Astrocyte (in vitro differentiated cells and primary cell): ENCODE data around the gene LYRM2. TPM values are rescaled to one million over a fixed set of nuclear protein-coding genes. Genes with fewer than 3 reads are reported as not detected.

Source experiments
- DNase-seq: peaks from one replicate; pipeline ENCODE4 v3.0.0-alpha.2; 2010; ENCODE audit warnings: low read depth
- FAIRE-seq: peaks from 2 replicates; lab custom pipeline; 2011; peaks lifted over from hg19 to GRCh38; lab: Jason Lieb, UNC
- H2AFZ ChIP-seq: 2 replicates; pipeline ENCODE4 v1.6.0; 2012; ENCODE audit warnings: low read depth, low read length, inconsistent platforms
- H3K27ac ChIP-seq: 2 replicates; pipeline ENCODE4 v1.5.1; 2011; ENCODE audit warnings: low read depth, low read length, inconsistent platforms
- H3K27me3 ChIP-seq: 2 replicates; pipeline ENCODE4 v1.6.0; 2011; ENCODE audit warnings: low read length, inconsistent platforms; ENCODE audit not compliant: insufficient read depth
- H3K36me3 ChIP-seq: 2 replicates; pipeline ENCODE4 v1.5.1; 2011; ENCODE audit warnings: low read length, inconsistent platforms; ENCODE audit not compliant: insufficient read depth
- H3K4me1 ChIP-seq: 2 replicates; pipeline ENCODE4 v1.5.1; 2011; ENCODE audit warnings: low read length, inconsistent platforms; ENCODE audit not compliant: insufficient read depth
- H3K4me2 ChIP-seq: 2 replicates; pipeline ENCODE4 v1.6.0; 2012; ENCODE audit warnings: low read length, inconsistent platforms
- H3K4me3 ChIP-seq: 2 replicates; pipeline ENCODE4 v1.5.1; 2011; ENCODE audit warnings: low read depth, mild to moderate bottlenecking, low read length, inconsistent platforms; ENCODE audit not compliant: insufficient read depth
- H3K79me2 ChIP-seq: 2 replicates; pipeline ENCODE4 v1.6.0; 2012; ENCODE audit warnings: mild to moderate bottlenecking, low read length, inconsistent platforms; ENCODE audit not compliant: insufficient read depth
- H3K9ac ChIP-seq: 2 replicates; pipeline ENCODE4 v1.6.0; 2012; ENCODE audit warnings: mild to moderate bottlenecking, low read length, inconsistent platforms
- H3K9me3 ChIP-seq: 2 replicates; pipeline ENCODE4 v1.5.1; 2012; ENCODE audit warnings: low read depth, mild to moderate bottlenecking, low read length, inconsistent platforms; ENCODE audit not compliant: insufficient read depth
- H4K20me1 ChIP-seq: 2 replicates; pipeline ENCODE4 v1.6.0; 2012; ENCODE audit warnings: low read length, inconsistent platforms; ENCODE audit not compliant: insufficient read depth
- H3K27ac Mint-ChIP-seq: one replicate; pipeline ENCODE4 v1.8.0; 2021; ENCODE audit warnings: mild to moderate bottlenecking, mixed read lengths; ENCODE audit not compliant: unreplicated experiment
- H3K27me3 Mint-ChIP-seq: one replicate; pipeline ENCODE4 v1.8.0; 2021; ENCODE audit warnings: low read depth, mixed read lengths; ENCODE audit not compliant: unreplicated experiment
- H3K36me3 Mint-ChIP-seq: one replicate; pipeline ENCODE4 v1.8.0; 2021; ENCODE audit warnings: low read depth, mixed read lengths; ENCODE audit not compliant: unreplicated experiment
- H3K4me1 Mint-ChIP-seq: one replicate; pipeline ENCODE4 v1.8.0; 2021; ENCODE audit warnings: low read depth, mixed read lengths; ENCODE audit not compliant: unreplicated experiment
- H3K4me3 Mint-ChIP-seq: one replicate; pipeline ENCODE4 v1.8.0; 2021; ENCODE audit warnings: mild to moderate bottlenecking, moderate library complexity, mixed read lengths; ENCODE audit not compliant: unreplicated experiment
- H3K9me3 Mint-ChIP-seq: one replicate; pipeline ENCODE4 v1.8.0; 2021; ENCODE audit warnings: mild to moderate bottlenecking, mixed read lengths; ENCODE audit not compliant: unreplicated experiment
- CTCF ChIP-seq: IDR thresholded peaks from 2 replicates; pipeline ENCODE4 v1.5.1; 2011; ENCODE audit warnings: low read depth, mild to moderate bottlenecking, inconsistent platforms, low read length, moderate library complexity; ENCODE audit not compliant: insufficient read depth
- EZH2 ChIP-seq: IDR thresholded peaks from 2 replicates; pipeline ENCODE4 v1.6.1; 2012; ENCODE audit warnings: mild to moderate bottlenecking, low read length, inconsistent platforms; ENCODE audit not compliant: insufficient read depth
- total RNA-seq: library from RNA; stranded (reverse); gene quantifications from 2 replicates; pipeline ENCODE4 v1.2.1, GENCODE V29; 2021

Gene LYRM2
- total RNA-seq, 1 donor from 2014 or later, result 39.2 TPM

- H3K4me3 Mint-ChIP-seq, result no peak overlapping the region
- no peak overlapping the region for H3K4me2 ChIP-seq
- no peaks in the 10 kb centered on the region for H3K79me2 ChIP-seq
- no peaks in the 10 kb centered on the region for H3K9me3 ChIP-seq
- DNase-seq, result no peak
- no peak overlapping the region for H3K4me3 ChIP-seq
- no peak overlapping the region for H2AFZ ChIP-seq
- H3K4me1 Mint-ChIP-seq, result peaks cover 1% of the 10 kb centered on the region
- peaks cover 54% of the 10 kb centered on the region for H3K36me3 ChIP-seq
- H3K27me3 Mint-ChIP-seq, result no peaks in the 10 kb centered on the region
- no peak overlapping the region for H3K27ac Mint-ChIP-seq
- no peaks in the 10 kb centered on the region for H3K9me3 Mint-ChIP-seq
- peaks cover 3% of the 10 kb centered on the region for H4K20me1 ChIP-seq
- no peak overlapping the region for H3K9ac ChIP-seq
- no peaks in the 10 kb centered on the region for H3K4me1 ChIP-seq
- no peak overlapping the region for H3K27ac ChIP-seq
- no peak for FAIRE-seq
- TF ChIP-seq CTCF, result no peak
- H3K36me3 Mint-ChIP-seq, result peaks cover 26% of the 10 kb centered on the region
- H3K27me3 ChIP-seq, result no peaks in the 10 kb centered on the region
These were observed 42.0 kb upstream of the LYRM2 start for GRCh38 chr6:89680551-89680950.

- Histone ChIP-seq H3K27me3 (no peaks in the 10 kb centered on the region), H3K9ac (no peak overlapping the region), H3K4me3 (no peak overlapping the region), H3K36me3 (peaks cover 52% of the 10 kb centered on the region), H4K20me1 (peaks cover 3% of the 10 kb centered on the region), H3K9me3 (no peaks in the 10 kb centered on the region), H3K79me2 (no peaks in the 10 kb centered on the region), H3K27ac (no peak overlapping the region), H2AFZ (no peak overlapping the region), H3K4me2 (no peak overlapping the region), H3K4me1 (no peaks in the 10 kb centered on the region)
- Mint-ChIP-seq H3K4me1 (peaks cover 1% of the 10 kb centered on the region), H3K27ac (no peak overlapping the region), H3K9me3 (no peaks in the 10 kb centered on the region), H3K27me3 (no peaks in the 10 kb centered on the region), H3K36me3 (peaks cover 26% of the 10 kb centered on the region), H3K4me3 (no peak overlapping the region)
- FAIRE-seq, result no peak
- TF ChIP-seq EZH2, result no peak
- no peak for TF ChIP-seq CTCF
- no peak for DNase-seq
These were observed 41.6 kb upstream of the LYRM2 start for GRCh38 chr6:89680150-89680549.

GRCh38 chr6:89679215-89680120, 40.9 kb upstream of the LYRM2 start:
- peaks cover 1% of the 10 kb centered on the region for H3K4me1 Mint-ChIP-seq
- FAIRE-seq (no peak), DNase-seq (no peak)
- Histone ChIP-seq H3K27ac (no peak overlapping the region), H3K36me3 (peaks cover 52% of the 10 kb centered on the region), H3K9me3 (no peaks in the 10 kb centered on the region), H2AFZ (no peak overlapping the region), H3K4me1 (no peaks in the 10 kb centered on the region), H3K4me3 (no peak overlapping the region), H3K4me2 (no peak overlapping the region), H3K79me2 (no peaks in the 10 kb centered on the region), H3K27me3 (no peaks in the 10 kb centered on the region), H3K9ac (no peak overlapping the region), H4K20me1 (peaks cover 3% of the 10 kb centered on the region)
- no peaks in the 10 kb centered on the region for H3K9me3 Mint-ChIP-seq
- TF ChIP-seq EZH2 (no peak), CTCF (no peak)
- peaks cover 26% of the 10 kb centered on the region for H3K36me3 Mint-ChIP-seq
- H3K4me3 Mint-ChIP-seq, result no peak overlapping the region
- H3K27me3 Mint-ChIP-seq, result no peaks in the 10 kb centered on the region
- no peak overlapping the region for H3K27ac Mint-ChIP-seq
